ENCODE data around the gene TTC12.

TTC12 gene

GRCh38 chr11:113377681-113378412, 63.5 kb downstream of the TTC12 start:
- no peak for DNase-seq

DNA sequence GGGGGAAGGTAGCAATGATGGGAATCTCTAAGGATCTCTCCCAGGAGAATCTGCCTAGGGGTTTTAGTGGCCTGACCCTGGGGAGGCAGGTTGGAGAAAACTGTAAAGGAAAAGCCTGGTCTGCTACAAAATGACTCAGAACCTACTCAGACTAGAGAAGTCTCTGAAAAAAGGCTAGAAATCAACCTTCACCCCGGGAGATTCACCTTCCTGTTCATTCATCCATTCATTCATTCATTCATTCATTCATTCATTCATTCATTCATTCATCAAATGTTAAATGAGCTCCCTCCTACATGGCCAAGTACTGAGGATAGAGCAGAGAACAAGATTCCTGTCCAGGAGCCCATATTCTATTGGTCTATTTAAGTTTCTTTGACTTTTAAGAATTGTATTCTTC, 64.3 kb downstream of the TTC12 start:
- no peak for DNase-seq

- DNase-seq = no peak
These were observed 67.7 kb downstream of the TTC12 start for GRCh38 chr11:113382121-113382520.

- no peak for DNase-seq
These were observed 70.2 kb downstream of the TTC12 start for GRCh38 chr11:113384551-113384950.

DNA sequence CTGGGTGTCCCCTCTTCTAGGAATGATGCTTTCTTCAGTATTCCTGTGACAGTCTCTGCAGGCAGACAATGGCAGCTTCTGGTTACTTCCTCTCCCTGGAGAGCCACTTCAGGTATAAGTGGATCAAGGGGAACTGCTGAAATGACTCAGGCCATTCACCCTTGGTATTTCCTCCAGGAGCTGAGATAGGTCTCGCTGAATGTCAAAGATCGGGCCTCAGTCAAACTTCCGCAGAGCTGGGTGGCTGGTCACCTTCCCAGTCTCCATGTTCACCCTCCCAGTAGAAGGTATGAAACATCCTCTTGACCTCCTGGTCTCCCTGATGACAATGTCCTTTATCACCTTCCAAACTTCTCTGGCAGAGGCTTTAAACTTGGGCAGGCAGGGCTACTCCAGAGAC, 71.4 kb downstream of the TTC12 start:
- no peak for DNase-seq

- no peak for DNase-seq
These were observed 72.5 kb downstream of the TTC12 start for GRCh38 chr11:113386866-113387265.

GRCh38 chr11:113387605-113388211, 73.3 kb downstream of the TTC12 start, which contains the start of gene ANKK1:
ANKK1 (plus strand) TSS chr11:113387779; CDS start chr11:113387885, 106 bp downstream.
- DNase-seq = peak; percentile 4

- DNase-seq = no peak
These were observed 74.9 kb downstream of the TTC12 start for GRCh38 chr11:113389272-113389671.

DNA sequence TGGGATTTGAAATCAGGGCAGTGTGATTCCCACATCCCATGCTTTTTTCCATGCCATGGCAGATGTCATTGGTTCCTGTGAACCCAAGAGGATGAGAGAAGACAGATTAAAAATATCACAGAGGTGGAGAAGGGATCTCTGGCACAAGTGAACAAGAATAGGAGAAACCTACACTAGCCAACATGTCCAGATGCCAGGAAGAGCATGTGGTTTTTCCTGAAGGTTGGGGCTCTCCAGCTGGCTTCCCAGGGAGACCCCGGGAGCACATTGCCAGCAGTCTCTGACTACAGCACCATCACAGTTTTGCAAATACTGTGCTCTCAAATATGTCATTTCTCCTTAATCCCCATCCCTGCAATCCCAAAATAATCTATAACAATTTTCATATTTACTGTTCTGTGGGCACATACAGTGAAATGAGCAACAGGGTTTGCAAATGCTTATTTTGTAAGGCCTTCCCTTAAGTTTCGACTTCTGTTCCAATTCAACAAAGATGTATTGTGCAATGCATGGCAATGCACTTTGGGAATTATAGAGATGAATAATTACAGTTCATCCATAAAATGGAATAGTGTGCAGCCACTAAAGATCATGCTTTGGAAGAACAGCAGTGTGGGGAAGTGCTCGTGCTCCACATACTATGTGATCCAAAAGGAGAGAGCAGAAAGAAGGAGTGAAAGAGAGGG, 78.0 kb downstream of the TTC12 start:
- DNase-seq = no peak

DNA sequence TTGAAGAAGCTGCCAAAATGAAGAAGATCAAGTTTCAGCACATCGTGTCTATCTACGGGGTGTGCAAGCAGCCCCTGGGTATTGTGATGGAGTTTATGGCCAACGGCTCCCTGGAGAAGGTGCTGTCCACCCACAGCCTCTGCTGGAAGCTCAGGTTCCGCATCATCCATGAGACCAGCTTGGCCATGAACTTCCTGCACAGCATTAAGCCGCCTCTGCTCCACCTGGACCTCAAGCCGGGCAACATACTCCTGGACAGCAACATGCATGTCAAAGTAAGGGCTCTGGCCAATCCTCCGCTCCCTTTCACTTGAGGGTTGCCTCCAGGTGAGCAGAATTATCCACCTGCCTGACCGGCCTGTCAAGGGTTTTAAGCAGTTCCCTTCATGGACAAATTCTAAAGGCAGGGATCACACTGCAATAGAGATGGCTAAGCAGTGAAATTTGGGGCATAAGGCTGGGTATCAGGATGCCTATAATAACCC, 79.2 kb downstream of the TTC12 start:
- DNase-seq = no peak

DNA sequence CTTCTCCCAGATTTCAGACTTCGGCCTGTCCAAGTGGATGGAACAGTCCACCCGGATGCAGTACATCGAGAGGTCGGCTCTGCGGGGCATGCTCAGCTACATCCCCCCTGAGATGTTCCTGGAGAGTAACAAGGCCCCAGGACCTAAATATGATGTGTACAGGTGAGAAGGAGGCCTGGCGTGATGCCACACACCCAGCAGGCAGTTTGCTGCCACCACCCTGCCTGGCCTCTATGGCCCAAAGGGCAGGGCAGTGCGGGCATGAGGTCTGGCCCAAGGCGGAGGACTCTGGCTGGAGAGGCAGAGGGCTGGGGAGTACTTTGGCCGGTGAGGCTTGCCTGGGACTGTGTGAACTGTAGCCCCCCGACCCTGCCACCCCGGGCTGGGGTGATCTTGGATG, 80.5 kb downstream of the TTC12 start:
- DNase-seq = no peak

DNA sequence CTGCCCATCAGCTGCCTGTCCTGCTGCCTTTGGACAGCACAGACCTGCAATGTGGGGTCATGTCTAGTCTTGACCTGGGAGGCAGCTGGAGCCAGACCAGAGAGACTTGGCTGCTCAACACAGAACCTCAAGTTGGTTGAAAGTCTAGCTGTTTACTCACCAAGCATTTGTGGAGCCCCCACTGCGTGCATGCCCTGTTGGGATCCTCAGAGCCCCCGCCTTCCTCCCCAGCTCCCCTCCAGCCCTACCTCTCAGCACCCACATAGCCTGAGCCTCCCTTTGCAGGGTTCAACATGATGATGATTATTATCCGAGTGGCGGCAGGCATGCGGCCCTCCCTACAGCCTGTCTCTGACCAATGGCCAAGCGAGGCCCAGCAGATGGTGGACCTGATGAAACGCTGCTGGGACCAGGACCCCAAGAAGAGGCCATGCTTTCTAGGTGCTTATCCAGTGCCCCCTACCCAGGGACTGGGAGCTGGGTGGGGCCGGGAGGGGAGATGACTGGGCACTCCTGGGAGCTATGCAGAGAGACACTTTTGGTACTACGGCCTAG, 81.5 kb downstream of the TTC12 start:
- no peak for DNase-seq

GRCh38 chr11:113396690-113397089, 82.3 kb downstream of the TTC12 start:
- no peak for DNase-seq

GRCh38 chr11:113397212-113397611, 82.8 kb downstream of the TTC12 start:
- no peak for DNase-seq

- no peak for DNase-seq
These were observed 83.4 kb downstream of the TTC12 start for GRCh38 chr11:113397821-113398220.

- DNase-seq = no peak
These were observed 84.5 kb downstream of the TTC12 start for GRCh38 chr11:113398669-113399430.

GRCh38 chr11:113400631-113401230, 86.3 kb downstream of the TTC12 start:
- DNase-seq = no peak

DNA sequence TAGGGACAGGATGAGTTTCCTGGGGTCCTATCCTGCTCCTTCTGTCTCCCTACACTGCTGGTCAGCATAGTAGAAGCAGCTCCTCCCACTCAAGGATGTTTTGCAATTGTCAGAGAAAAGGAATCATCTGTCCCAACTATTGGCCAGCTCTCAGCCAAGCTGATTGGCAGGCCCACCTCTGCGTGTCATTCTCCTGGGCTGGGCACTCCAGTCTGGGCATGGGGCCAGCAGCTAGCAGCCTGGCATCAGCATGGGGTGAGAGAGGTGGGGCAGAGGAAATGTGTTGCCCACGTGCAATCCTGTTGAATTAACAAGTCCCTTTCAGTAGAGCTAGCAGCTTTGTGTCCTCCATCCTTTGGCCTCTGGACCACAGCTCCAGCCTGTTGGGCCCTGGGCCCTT, 87.3 kb downstream of the TTC12 start:
- DNase-seq = no peak

- DNase-seq = no peak
These were observed 90.6 kb downstream of the TTC12 start for GRCh38 chr11:113404859-113405430.

GRCh38 chr11:113405724-113406478, 91.5 kb downstream of the TTC12 start:
- DNase-seq = no peak

DNA sequence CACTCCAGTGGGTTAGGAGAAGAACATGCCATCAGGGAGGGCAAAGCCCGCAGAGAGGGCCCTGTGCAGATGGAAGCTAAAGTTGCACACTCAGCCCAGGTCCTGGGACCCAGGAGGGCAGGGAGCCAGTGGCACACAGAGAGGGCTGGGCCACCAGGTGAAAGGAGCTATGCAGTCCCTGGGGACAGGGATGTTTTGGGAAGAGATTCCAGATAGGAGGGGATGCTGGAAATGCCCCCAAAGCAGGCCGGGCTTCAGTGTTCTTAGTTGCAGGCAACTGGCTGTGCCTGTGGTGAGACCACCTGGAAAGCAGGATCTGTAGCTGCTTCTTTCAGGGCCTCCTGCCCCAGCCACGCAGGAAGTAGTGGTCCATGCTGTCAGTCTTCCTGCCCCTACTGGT, 92.8 kb downstream of the TTC12 start:
- no peak for DNase-seq

All from activated CD4-positive, alpha-beta T cell treated with anti-CD3 and anti-CD28 coated beads for 48 hours (primary cell).